ENCODE results near the gene ARSK. TPM values are rescaled to one million over a fixed set of nuclear protein-coding genes. Genes with fewer than 3 reads are reported as not detected.

The ARSK gene
- total RNA-seq, 1 experiment from 2014 or later: 6.0 TPM

DNA sequence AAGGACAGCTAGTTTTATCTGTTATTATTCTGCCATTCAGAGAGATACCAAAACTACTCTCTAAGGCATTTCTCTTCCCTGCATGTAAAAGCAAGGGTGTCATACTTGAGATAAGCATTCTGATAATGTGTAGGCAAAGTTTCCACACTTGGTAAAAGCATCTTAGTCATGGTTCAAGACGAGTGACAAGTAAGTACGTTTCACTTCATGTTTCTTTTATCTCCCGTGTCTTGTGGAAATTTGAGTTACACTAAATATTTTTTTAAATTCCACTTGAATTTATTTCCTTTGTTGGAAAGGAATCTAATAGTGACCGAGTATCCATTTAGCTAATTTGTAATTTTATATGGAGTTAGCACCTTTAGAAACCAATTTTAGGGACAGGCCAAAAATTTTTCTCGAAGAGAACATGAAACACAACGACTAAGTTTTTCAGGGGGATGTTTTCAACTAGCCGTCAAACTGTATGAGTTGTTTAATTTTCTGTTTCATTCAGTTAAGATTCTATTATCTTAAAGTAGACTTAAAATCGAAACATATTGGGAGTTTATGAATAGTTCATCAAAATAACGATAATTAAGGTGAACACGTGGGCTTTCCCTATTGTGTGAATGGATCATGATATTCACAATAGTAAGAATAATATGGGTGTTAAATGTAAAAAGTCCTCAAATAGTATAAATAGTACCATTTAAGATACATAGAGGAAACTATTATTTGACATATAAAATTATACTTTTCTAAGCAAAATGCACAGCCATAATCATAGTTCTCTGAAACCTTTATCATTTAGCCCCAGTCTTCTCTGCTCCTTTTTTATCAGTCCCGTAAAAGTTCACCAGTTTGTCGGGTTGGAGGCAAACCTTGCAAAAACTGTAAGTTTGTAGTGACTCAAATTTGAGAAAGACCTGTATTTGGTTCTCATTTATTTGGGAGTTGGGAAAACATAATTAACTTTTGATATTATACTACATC lies 93.3 kb downstream of the ARSK start:
- ChIA-PET CTCF (interaction anchor here (0.6 kb wide), 1 partner anchor 16 kb away, joined by 4 read pairs; no protein-coding TSS in a partner anchor), POLR2A (ENCODE audit: low non-redundant PET) (no interaction called here)
- no peak for DNase-seq (ENCODE audit: low spot score)
- no peak for TF ChIP-seq EZH2 (IDR thresholded peaks at IDR 0.05; ENCODE audit: borderline replicate concordance, low read depth, low read length, poor library complexity, severe bottlenecking)
- TF ChIP-seq, protein P1, sequence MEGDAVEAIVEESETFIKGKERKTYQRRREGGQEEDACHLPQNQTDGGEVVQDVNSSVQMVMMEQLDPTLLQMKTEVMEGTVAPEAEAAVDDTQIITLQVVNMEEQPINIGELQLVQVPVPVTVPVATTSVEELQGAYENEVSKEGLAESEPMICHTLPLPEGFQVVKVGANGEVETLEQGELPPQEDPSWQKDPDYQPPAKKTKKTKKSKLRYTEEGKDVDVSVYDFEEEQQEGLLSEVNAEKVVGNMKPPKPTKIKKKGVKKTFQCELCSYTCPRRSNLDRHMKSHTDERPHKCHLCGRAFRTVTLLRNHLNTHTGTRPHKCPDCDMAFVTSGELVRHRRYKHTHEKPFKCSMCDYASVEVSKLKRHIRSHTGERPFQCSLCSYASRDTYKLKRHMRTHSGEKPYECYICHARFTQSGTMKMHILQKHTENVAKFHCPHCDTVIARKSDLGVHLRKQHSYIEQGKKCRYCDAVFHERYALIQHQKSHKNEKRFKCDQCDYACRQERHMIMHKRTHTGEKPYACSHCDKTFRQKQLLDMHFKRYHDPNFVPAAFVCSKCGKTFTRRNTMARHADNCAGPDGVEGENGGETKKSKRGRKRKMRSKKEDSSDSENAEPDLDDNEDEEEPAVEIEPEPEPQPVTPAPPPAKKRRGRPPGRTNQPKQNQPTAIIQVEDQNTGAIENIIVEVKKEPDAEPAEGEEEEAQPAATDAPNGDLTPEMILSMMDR (conservative IDR thresholded peaks at IDR 0.05; ENCODE audit: low read depth, low read length): no peak
- intact Hi-C loops (cut with micrococcal nuclease; ENCODE audit: unreplicated experiment): loop anchor here (5.0 to 10.0 kb wide), 3 partner anchors 84 to 957 kb away; partner anchors contain the start of genes MCTP1 and RHOBTB3
- Histone ChIP-seq H3K4me1 (ENCODE audit: insufficient read depth, low read length, poor library complexity, severe bottlenecking) (no peaks in the 10 kb centered on the region), H3K4me3 (ENCODE audit: low read depth, low read length, poor library complexity, severe bottlenecking) (no peak overlapping the region), H3K27me3 (replicated peaks; ENCODE audit: insufficient read depth, low read depth, low read length, poor library complexity) (no peaks in the 10 kb centered on the region), H3K27ac (ENCODE audit: low read depth, low read length, poor library complexity, severe bottlenecking) (peak overlapping the region; percentile 74), H3K9me3 (ENCODE audit: low read depth, low read length, poor library complexity, severe bottlenecking) (no peaks in the 10 kb centered on the region), H3K36me3 (ENCODE audit: insufficient read depth, low read length, poor library complexity, severe bottlenecking) (no peaks in the 10 kb centered on the region)
- no TSS peak for BruUV-seq (replicated peaks)

DNA sequence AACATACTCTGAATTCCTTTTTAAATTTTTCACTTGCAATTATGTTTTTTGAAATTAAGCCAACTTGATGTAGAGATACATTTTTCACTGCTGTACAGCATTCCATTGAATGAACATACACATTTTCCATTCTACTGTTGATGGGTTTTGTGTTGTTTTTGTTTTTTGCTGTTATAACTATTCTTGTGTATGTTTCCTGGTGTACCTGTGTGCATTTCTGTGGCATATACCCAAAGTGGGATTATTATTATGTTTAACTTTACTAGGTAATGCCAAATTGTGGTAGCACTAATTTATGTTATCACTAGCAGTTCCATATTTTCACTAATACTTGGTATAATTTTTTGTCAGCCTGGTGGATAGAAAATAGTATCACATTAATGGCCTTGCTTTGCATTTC lies 94.4 kb downstream of the ARSK start:
- Histone ChIP-seq H3K27me3 (replicated peaks; ENCODE audit: insufficient read depth, low read depth, low read length, poor library complexity) (no peaks in the 10 kb centered on the region), H3K9me3 (ENCODE audit: low read depth, low read length, poor library complexity, severe bottlenecking) (no peaks in the 10 kb centered on the region), H3K27ac (ENCODE audit: low read depth, low read length, poor library complexity, severe bottlenecking) (no peak overlapping the region), H3K36me3 (ENCODE audit: insufficient read depth, low read length, poor library complexity, severe bottlenecking) (no peaks in the 10 kb centered on the region), H3K4me3 (ENCODE audit: low read depth, low read length, poor library complexity, severe bottlenecking) (no peak overlapping the region), H3K4me1 (ENCODE audit: insufficient read depth, low read length, poor library complexity, severe bottlenecking) (no peaks in the 10 kb centered on the region)
- intact Hi-C loops (cut with micrococcal nuclease; ENCODE audit: unreplicated experiment): loop anchor here (5.0 to 10.0 kb wide), 3 partner anchors 83 to 956 kb away; partner anchors contain the start of genes MCTP1 and RHOBTB3
- DNase-seq (ENCODE audit: low spot score): no peak
- TF ChIP-seq EZH2 (IDR thresholded peaks at IDR 0.05; ENCODE audit: borderline replicate concordance, low read depth, low read length, poor library complexity, severe bottlenecking): no peak
- TF ChIP-seq, protein P1 (conservative IDR thresholded peaks at IDR 0.05; ENCODE audit: low read depth, low read length): no peak
- BruUV-seq (replicated peaks): no TSS peak
- CTCF ChIA-PET: interaction anchor here (0.6 kb wide), 1 partner anchor 15 kb away, joined by 4 read pairs; no protein-coding TSS in a partner anchor
- POLR2A ChIA-PET (ENCODE audit: low non-redundant PET): no interaction called here

DNA sequence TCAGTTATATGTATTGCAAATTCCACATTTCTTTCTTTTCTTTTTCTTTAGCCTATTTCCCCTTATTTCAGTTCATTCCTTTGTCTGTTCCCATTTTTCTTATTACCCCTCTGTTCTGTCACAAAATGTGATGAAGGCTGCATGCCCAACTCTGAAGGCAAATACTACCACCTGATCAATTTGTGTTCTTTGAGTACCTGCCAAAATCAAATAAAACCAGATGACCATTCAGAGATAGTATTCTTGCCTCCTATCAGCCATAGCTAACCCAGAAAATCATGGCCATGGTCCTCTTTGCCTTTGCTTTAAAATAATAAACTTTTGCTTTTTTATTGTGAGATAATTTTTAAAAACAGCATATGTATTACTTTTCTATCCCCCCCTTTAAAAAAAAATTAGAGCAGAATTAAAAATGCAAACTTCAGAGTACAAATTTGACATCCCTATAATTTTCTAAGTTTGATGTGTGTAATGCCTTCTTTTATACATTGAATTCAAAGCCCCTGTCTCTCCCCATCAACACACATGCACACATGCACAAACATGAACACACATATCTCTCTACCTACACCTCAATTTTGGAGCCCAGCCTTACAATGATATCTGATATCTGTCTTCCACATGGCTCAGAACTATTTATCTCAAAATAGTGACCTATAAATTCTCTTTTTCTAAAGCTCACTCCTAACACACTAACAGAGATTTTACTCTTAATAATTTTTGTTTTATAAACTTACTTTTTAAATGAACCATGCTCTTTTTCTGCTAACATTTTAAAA lies 95.1 kb downstream of the ARSK start:
- H3K9me3 ChIP-seq (ENCODE audit: low read depth, low read length, poor library complexity, severe bottlenecking): no peaks in the 10 kb centered on the region
- no peak for DNase-seq (ENCODE audit: low spot score)
- no TSS peak for BruUV-seq (replicated peaks)

More for the DNA sequence above, 95.1 kb downstream of the ARSK start:
- ChIA-PET CTCF (no interaction called here), POLR2A (ENCODE audit: low non-redundant PET) (no interaction called here)
- Histone ChIP-seq H3K36me3 (ENCODE audit: insufficient read depth, low read length, poor library complexity, severe bottlenecking) (no peaks in the 10 kb centered on the region), H3K27ac (ENCODE audit: low read depth, low read length, poor library complexity, severe bottlenecking) (no peak overlapping the region), H3K4me1 (ENCODE audit: insufficient read depth, low read length, poor library complexity, severe bottlenecking) (no peaks in the 10 kb centered on the region), H3K4me3 (ENCODE audit: low read depth, low read length, poor library complexity, severe bottlenecking) (no peak overlapping the region), H3K27me3 (replicated peaks; ENCODE audit: insufficient read depth, low read depth, low read length, poor library complexity) (no peaks in the 10 kb centered on the region)
- TF ChIP-seq, protein P1 (conservative IDR thresholded peaks at IDR 0.05; ENCODE audit: low read depth, low read length): no peak
- no peak for TF ChIP-seq EZH2 (IDR thresholded peaks at IDR 0.05; ENCODE audit: borderline replicate concordance, low read depth, low read length, poor library complexity, severe bottlenecking)
- intact Hi-C loops (cut with micrococcal nuclease; ENCODE audit: unreplicated experiment): loop anchor here (5.0 to 10.0 kb wide), 3 partner anchors 82 to 955 kb away; partner anchors contain the start of genes MCTP1 and RHOBTB3
